C4-2B (cell line): ENCODE measurements around the gene EMC9.

Experiments used
- ZFX ChIP-seq: fragments of 450-650 bp; IDR thresholded peaks from 2 replicates; pipeline ENCODE4 v1.6.1; 2017
- TF ChIP-seq, protein P1 (sequence below): fragments of 450-650 bp; conservative IDR thresholded peaks from 2 replicates; pipeline ENCODE4 v1.5.1; 2017; ENCODE audit warnings: mild to moderate bottlenecking

- TF ChIP-seq, protein P1, sequence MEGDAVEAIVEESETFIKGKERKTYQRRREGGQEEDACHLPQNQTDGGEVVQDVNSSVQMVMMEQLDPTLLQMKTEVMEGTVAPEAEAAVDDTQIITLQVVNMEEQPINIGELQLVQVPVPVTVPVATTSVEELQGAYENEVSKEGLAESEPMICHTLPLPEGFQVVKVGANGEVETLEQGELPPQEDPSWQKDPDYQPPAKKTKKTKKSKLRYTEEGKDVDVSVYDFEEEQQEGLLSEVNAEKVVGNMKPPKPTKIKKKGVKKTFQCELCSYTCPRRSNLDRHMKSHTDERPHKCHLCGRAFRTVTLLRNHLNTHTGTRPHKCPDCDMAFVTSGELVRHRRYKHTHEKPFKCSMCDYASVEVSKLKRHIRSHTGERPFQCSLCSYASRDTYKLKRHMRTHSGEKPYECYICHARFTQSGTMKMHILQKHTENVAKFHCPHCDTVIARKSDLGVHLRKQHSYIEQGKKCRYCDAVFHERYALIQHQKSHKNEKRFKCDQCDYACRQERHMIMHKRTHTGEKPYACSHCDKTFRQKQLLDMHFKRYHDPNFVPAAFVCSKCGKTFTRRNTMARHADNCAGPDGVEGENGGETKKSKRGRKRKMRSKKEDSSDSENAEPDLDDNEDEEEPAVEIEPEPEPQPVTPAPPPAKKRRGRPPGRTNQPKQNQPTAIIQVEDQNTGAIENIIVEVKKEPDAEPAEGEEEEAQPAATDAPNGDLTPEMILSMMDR, result no peak
- no peak for TF ChIP-seq ZFX
Measured at GRCh38 chr14:24187539-24187915, 46.1 kb upstream of the EMC9 start.
